HepG2 (cell line): ENCODE measurements around the gene ANTKMT. TPM values are rescaled to one million over a fixed set of nuclear protein-coding genes. Genes with fewer than 3 reads are reported as not detected.
A peak's percentile ranks its signal among the peaks of the same experiment; 100 is the strongest.

Source experiments
- CC2D1A ChIP-seq: sonication (generic); formaldehyde crosslinking; IDR thresholded peaks from 2 replicates; pipeline ENCODE4 v1.8.1; 2023; ENCODE audit warnings: mild to moderate bottlenecking, missing genetic modification reagents
- FOXM1 ChIP-seq: sonication (generic); formaldehyde crosslinking; IDR thresholded peaks from 2 replicates; pipeline ENCODE4 v1.5.0; 2020; ENCODE audit warnings: missing genetic modification reagents
- KAT7 ChIP-seq: IDR thresholded peaks from 2 replicates; pipeline ENCODE4 v1.6.1; 2018; ENCODE audit warnings: borderline replicate concordance, missing compliant biosample characterization
- MAFF ChIP-seq: IDR thresholded peaks from 2 replicates; pipeline ENCODE4 v1.6.1; 2011; ENCODE audit warnings: low read depth, low read length, improper control_type of control experiment
- NR2F6 ChIP-seq, 2 experiments: IDR thresholded peaks; 2 replicates each; pipeline ENCODE4 v1.6.1; 2016; ENCODE audit warnings: antibody characterized with exemption in 1 of 2, mild to moderate bottlenecking in 1 of 2
- ONECUT2 ChIP-seq: sonication (generic); formaldehyde crosslinking; IDR thresholded peaks from 2 replicates; pipeline ENCODE4 v1.4.0; 2020; ENCODE audit warnings: missing genetic modification reagents
- TAF15 ChIP-seq: fragments of 200-400 bp; formaldehyde crosslinking; IDR thresholded peaks from one replicate; pipeline ENCODE4 v1.6.1; 2018; ENCODE audit warnings: mild to moderate bottlenecking, low read depth, low read length; ENCODE audit not compliant: poor library complexity, severe bottlenecking
- TBX3 ChIP-seq: fragments of 450-650 bp; IDR thresholded peaks from 2 replicates; pipeline ENCODE4 v1.6.1; 2017; ENCODE audit warnings: antibody characterized with exemption, mild to moderate bottlenecking, inconsistent platforms, borderline replicate concordance
- TOPORS ChIP-seq: sonication (generic); formaldehyde crosslinking; IDR thresholded peaks from 2 replicates; pipeline ENCODE4 v1.8.0; 2023; ENCODE audit warnings: mild to moderate bottlenecking, missing genetic modification reagents
- ZFP82 ChIP-seq: sonication (generic); formaldehyde crosslinking; IDR thresholded peaks from 2 replicates; pipeline ENCODE4 v1.5.1; 2020; ENCODE audit warnings: mild to moderate bottlenecking, missing genetic modification reagents, borderline replicate concordance
- ZNF326 ChIP-seq: sonication (generic); formaldehyde crosslinking; IDR thresholded peaks from 2 replicates; pipeline ENCODE4 v1.4.0; 2020; ENCODE audit warnings: missing genetic modification reagents, borderline replicate concordance
- ZNF383 ChIP-seq: sonication (generic); formaldehyde crosslinking; IDR thresholded peaks from 2 replicates; pipeline ENCODE4 v1.4.0; 2020; ENCODE audit warnings: missing genetic modification reagents, mild to moderate bottlenecking, borderline replicate concordance
- ZNF484 ChIP-seq: sonication (generic); formaldehyde crosslinking; IDR thresholded peaks from 2 replicates; pipeline ENCODE4 v1.5.1; 2020; ENCODE audit warnings: mild to moderate bottlenecking, low read depth, missing genetic modification reagents, borderline replicate concordance
- ZNF567 ChIP-seq: sonication (generic); formaldehyde crosslinking; IDR thresholded peaks from 2 replicates; pipeline ENCODE4 v1.8.1; 2023; ENCODE audit warnings: mild to moderate bottlenecking, missing genetic modification reagents, borderline replicate concordance
- ZNF570 ChIP-seq: sonication (generic); formaldehyde crosslinking; IDR thresholded peaks from 2 replicates; pipeline ENCODE4 v1.4.0; 2020; ENCODE audit warnings: mild to moderate bottlenecking, missing genetic modification reagents, borderline replicate concordance
- ZNF780A ChIP-seq: sonication (generic); formaldehyde crosslinking; IDR thresholded peaks from 2 replicates; pipeline ENCODE4 v1.8.0; 2022; ENCODE audit warnings: mild to moderate bottlenecking, missing genetic modification reagents, moderate library complexity
- ZNF782 ChIP-seq: sonication (generic); formaldehyde crosslinking; IDR thresholded peaks from 2 replicates; pipeline ENCODE4 v1.4.0; 2020; ENCODE audit warnings: missing genetic modification reagents, mild to moderate bottlenecking, borderline replicate concordance
- ZNF878 ChIP-seq: sonication (generic); formaldehyde crosslinking; IDR thresholded peaks from 2 replicates; pipeline ENCODE4 v1.8.1; 2023; ENCODE audit warnings: mild to moderate bottlenecking, missing genetic modification reagents, moderate library complexity
- polyA plus RNA-seq, 8 experiments: library from polyadenylated mRNA; depleted of rRNA in 3 of 8; stranded (reverse) in 7 of 8; unstranded in 1 of 8; fragments of >200 nt; fragmentation: Illumina TruSeq in 4 of 8; extraction: Trizol in 4 of 8; gene quantifications; 2 replicates each; pipeline versions ENCODE4 v1.2.1 to v1.2.3, GENCODE V29; 2011 to 2016; ENCODE audit warnings: low read depth in 4 of 8, missing spikeins in 1 of 8, mixed read lengths in 1 of 8; ENCODE audit not compliant: insufficient read depth in 1 of 8
- total RNA-seq, 5 experiments: library from RNA; depleted of rRNA; stranded (reverse); fragments of >200 nt; fragmentation: Illumina TruSeq; extraction: Trizol; gene quantifications; 2 replicates each; pipeline ENCODE4 v1.2.3, GENCODE V29; 2016; ENCODE audit warnings: low read depth in 1 of 5
- TF ChIP-seq, protein P1 (sequence below): sonication (generic); formaldehyde crosslinking; conservative IDR thresholded peaks from 2 replicates; pipeline ENCODE4 v1.8.0; 2022; ENCODE audit warnings: mild to moderate bottlenecking, moderate library complexity, missing genetic modification reagents
- TF ChIP-seq, protein P2 (sequence below): sonication (generic); formaldehyde crosslinking; IDR thresholded peaks from 2 replicates; pipeline ENCODE4 v1.9.0; 2022; ENCODE audit warnings: low read depth, missing genetic modification reagents
- TF ChIP-seq, protein P3 (sequence below): sonication (generic); formaldehyde crosslinking; IDR thresholded peaks from 2 replicates; pipeline ENCODE4 v1.8.1; 2023; ENCODE audit warnings: mild to moderate bottlenecking, missing genetic modification reagents, borderline replicate concordance

ANTKMT gene
- total and polyA plus RNA-seq, 2 of the 13 experiments (the other 11 are each of a cell fraction or from before 2014, with no cell fraction given), result 7.5 to 47.8 TPM

DNA sequence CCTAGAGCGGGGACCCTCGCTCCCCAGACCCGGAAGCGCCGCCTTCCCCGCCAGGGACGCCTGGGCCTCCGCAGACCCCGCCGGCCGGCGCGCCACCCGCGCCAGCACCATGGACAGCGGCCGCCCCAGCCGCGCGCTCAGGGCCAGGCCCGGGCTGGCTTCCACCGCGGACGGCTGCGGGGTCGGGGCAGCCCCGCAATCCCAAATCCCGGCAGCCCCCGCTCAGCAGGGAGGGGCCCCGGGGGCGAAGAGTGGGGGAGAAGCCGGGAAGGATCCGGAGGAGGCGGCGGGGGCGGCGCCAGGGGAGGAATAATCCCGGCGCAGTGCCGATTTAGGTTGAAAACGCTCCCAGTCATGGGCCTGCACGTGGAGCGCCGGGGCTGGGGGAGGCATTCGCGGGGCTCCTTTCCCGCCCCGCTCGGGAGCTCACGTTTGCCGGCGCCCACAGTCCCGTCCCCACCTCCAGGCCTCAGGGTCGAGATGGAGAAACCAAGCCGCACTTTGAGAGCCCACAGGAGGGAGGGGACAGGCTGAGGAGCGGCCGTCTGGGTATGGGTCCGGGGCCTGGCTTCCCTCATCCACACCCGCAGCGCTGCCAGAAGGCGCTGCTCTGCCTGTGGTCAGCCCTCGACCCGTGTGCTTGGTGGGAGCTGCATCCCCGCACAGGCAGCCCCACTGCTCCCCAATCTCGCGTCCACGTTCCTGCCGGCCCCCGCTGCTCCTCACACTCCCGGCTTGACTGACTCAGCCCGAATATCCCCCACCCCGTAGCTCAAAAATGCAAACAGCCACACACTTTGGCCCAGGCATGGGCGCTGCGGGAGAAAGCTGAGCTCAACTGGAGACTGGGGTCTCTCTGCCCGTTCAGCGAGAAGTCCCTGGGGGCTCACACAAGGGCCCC lies 20.0 kb upstream of the ANTKMT start (continued):
- TF ChIP-seq, protein P1, sequence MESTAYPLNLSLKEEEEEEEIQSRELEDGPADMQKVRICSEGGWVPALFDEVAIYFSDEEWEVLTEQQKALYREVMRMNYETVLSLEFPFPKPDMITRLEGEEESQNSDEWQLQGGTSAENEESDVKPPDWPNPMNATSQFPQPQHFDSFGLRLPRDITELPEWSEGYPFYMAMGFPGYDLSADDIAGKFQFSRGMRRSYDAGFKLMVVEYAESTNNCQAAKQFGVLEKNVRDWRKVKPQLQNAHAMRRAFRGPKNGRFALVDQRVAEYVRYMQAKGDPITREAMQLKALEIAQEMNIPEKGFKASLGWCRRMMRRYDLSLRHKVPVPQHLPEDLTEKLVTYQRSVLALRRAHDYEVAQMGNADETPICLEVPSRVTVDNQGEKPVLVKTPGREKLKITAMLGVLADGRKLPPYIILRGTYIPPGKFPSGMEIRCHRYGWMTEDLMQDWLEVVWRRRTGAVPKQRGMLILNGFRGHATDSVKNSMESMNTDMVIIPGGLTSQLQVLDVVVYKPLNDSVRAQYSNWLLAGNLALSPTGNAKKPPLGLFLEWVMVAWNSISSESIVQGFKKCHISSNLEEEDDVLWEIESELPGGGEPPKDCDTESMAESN (CRISPR knock-in tag), result peak; percentile 79; the same call in 1 of the 2 replicates
- 0 out of 2 replicates have a peak, but pooled peaks have one; percentile 64 for TF ChIP-seq TOPORS (CRISPR knock-in tag)
- TF ChIP-seq ONECUT2 (CRISPR knock-in tag), result no peak
- TF ChIP-seq, protein P2, sequence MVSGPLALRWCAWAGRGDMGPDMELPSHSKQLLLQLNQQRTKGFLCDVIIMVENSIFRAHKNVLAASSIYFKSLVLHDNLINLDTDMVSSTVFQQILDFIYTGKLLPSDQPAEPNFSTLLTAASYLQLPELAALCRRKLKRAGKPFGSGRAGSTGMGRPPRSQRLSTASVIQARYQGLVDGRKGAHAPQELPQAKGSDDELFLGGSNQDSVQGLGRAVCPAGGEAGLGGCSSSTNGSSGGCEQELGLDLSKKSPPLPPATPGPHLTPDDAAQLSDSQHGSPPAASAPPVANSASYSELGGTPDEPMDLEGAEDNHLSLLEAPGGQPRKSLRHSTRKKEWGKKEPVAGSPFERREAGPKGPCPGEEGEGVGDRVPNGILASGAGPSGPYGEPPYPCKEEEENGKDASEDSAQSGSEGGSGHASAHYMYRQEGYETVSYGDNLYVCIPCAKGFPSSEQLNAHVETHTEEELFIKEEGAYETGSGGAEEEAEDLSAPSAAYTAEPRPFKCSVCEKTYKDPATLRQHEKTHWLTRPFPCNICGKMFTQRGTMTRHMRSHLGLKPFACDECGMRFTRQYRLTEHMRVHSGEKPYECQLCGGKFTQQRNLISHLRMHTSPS (CRISPR knock-in tag), result no peak; the same call in 1 of the 2 replicates
- TF ChIP-seq MAFF, result no peak
- TF ChIP-seq ZNF567 (CRISPR knock-in tag), result no peak
- no peak for TF ChIP-seq ZNF780A (CRISPR knock-in tag)
- TF ChIP-seq FOXM1 (CRISPR knock-in tag), result no peak
- TF ChIP-seq ZNF782 (CRISPR knock-in tag), result no peak
- no peak for TF ChIP-seq ZNF383 (CRISPR knock-in tag)
- no peak for TF ChIP-seq TBX3
- TF ChIP-seq KAT7 (CRISPR knock-in tag), result no peak
- no peak for TF ChIP-seq ZNF878 (CRISPR knock-in tag)
- no peak for TF ChIP-seq NR2F6 (IDR thresholded peaks at IDR 0.05)
- no peak for TF ChIP-seq NR2F6 (CRISPR knock-in tag; IDR thresholded peaks at IDR 0.05)
- no peak for TF ChIP-seq CC2D1A (CRISPR knock-in tag)
- 0 out of 2 replicates have a peak, but pooled peaks have one; percentile 50 for TF ChIP-seq ZNF570 (CRISPR knock-in tag)
- no peak for TF ChIP-seq ZNF326 (CRISPR knock-in tag)
- no peak for TF ChIP-seq ZFP82 (CRISPR knock-in tag)
- TF ChIP-seq ZNF484 (CRISPR knock-in tag), result no peak; the same call in 1 of the 2 replicates
- TF ChIP-seq TAF15, result no peak
- TF ChIP-seq, protein P3, sequence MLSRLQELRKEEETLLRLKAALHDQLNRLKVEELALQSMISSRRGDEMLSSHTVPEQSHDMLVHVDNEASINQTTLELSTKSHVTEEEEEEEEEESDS, result peak; percentile 41; the same call in 1 of the 2 replicates
